SK-N-SH treated with all-trans-retinoic acid at 6 μM for 48 hours (cell line): ENCODE measurements around the gene WDR54.
A peak's percentile ranks its signal among the peaks of the same experiment; 100 is the strongest.

ENCODE experiments used
- ATAC-seq: fragments of 200-7000 bp; cut with Tn5 transposase; 3 replicates; pipeline ENCODE4 v1.9.1; 2020; ENCODE audit warnings: mild to moderate bottlenecking, moderate library complexity
- BACH2 ChIP-seq: fragments of 250-450 bp; sonication (Bioruptor Pico); IDR thresholded peaks from 2 replicates; pipeline ENCODE4 v1.9.0; 2021; ENCODE audit warnings: mild to moderate bottlenecking, borderline replicate concordance
- CSDC2 ChIP-seq: fragments of 250-450 bp; sonication (Bioruptor Pico); IDR thresholded peaks from 2 replicates; pipeline ENCODE4 v1.5.0; 2020; ENCODE audit warnings: mild to moderate bottlenecking, moderate library complexity
- ESRRG ChIP-seq: fragments of 250-450 bp; sonication (Bioruptor Pico); IDR thresholded peaks from 2 replicates; pipeline ENCODE4 v1.6.1; 2021; ENCODE audit warnings: mild to moderate bottlenecking
- GLIS3 ChIP-seq: fragments of 250-450 bp; sonication (Bioruptor Pico); IDR thresholded peaks from 2 replicates; pipeline ENCODE4 v1.5.0; 2020; ENCODE audit warnings: mild to moderate bottlenecking, moderate library complexity
- ISL1 ChIP-seq: fragments of 250-450 bp; sonication (Bioruptor Pico); IDR thresholded peaks from 2 replicates; pipeline ENCODE4 v2.1.2; 2022; ENCODE audit warnings: mild to moderate bottlenecking, moderate library complexity
- OSR1 ChIP-seq: fragments of 250-450 bp; sonication (Bioruptor Pico); IDR thresholded peaks from 2 replicates; pipeline ENCODE4 v1.8.0; 2022; ENCODE audit warnings: moderate library complexity, mild to moderate bottlenecking, inconsistent platforms
- PPARA ChIP-seq: fragments of 250-450 bp; sonication (Bioruptor Pico); IDR thresholded peaks from 2 replicates; pipeline ENCODE4 v1.5.0; 2020; ENCODE audit warnings: mild to moderate bottlenecking, borderline replicate concordance
- RARB ChIP-seq: fragments of 250-450 bp; sonication (Bioruptor Pico); IDR thresholded peaks from 2 replicates; pipeline ENCODE4 v1.8.0; 2021; ENCODE audit warnings: mild to moderate bottlenecking, moderate library complexity
- ZFP3 ChIP-seq: fragments of 250-450 bp; sonication (Bioruptor Pico); IDR thresholded peaks from 2 replicates; pipeline ENCODE4 v1.5.0; 2020; ENCODE audit warnings: mild to moderate bottlenecking, moderate library complexity
- ZFP30 ChIP-seq: fragments of 450-650 bp; formaldehyde crosslinking; IDR thresholded peaks from 2 replicates; pipeline ENCODE4 v1.5.0; 2022; ENCODE audit warnings: mild to moderate bottlenecking, moderate library complexity
- ZNF565 ChIP-seq: fragments of 450-650 bp; formaldehyde crosslinking; conservative IDR thresholded peaks from 2 replicates; pipeline ENCODE4 v1.5.0; 2020; ENCODE audit warnings: low read depth, mild to moderate bottlenecking, moderate library complexity
- ZNF70 ChIP-seq: fragments of 450-650 bp; formaldehyde crosslinking; IDR thresholded peaks from 2 replicates; pipeline ENCODE4 v1.5.0; 2020; ENCODE audit warnings: mild to moderate bottlenecking, moderate library complexity
- TF ChIP-seq, protein P1 (sequence below): fragments of 250-450 bp; sonication (Bioruptor Pico); IDR thresholded peaks from 2 replicates; pipeline ENCODE4 v1.5.1; 2021; ENCODE audit warnings: mild to moderate bottlenecking, moderate library complexity
- TF ChIP-seq, protein P2 (sequence below): fragments of 250-450 bp; sonication (Bioruptor Pico); IDR thresholded peaks from 2 replicates; pipeline ENCODE4 v1.5.0; 2020; ENCODE audit warnings: mild to moderate bottlenecking, moderate library complexity
- TF ChIP-seq, protein P3 (sequence below): fragments of 250-450 bp; sonication (Bioruptor Pico); IDR thresholded peaks from 2 replicates; pipeline ENCODE4 v1.8.0; 2021; ENCODE audit warnings: low read depth, mild to moderate bottlenecking, moderate library complexity, borderline replicate concordance
- TF ChIP-seq, protein P4 (sequence below): fragments of 250-450 bp; sonication (Bioruptor Pico); IDR thresholded peaks from 2 replicates; pipeline ENCODE4 v1.8.0; 2020; ENCODE audit warnings: mild to moderate bottlenecking, moderate library complexity, borderline replicate concordance
- TF ChIP-seq, protein P5 (sequence below): fragments of 250-450 bp; sonication (Bioruptor Pico); IDR thresholded peaks from 2 replicates; pipeline ENCODE4 v1.5.1; 2020; ENCODE audit warnings: low read depth, mild to moderate bottlenecking, moderate library complexity

WDR54 gene

DNA sequence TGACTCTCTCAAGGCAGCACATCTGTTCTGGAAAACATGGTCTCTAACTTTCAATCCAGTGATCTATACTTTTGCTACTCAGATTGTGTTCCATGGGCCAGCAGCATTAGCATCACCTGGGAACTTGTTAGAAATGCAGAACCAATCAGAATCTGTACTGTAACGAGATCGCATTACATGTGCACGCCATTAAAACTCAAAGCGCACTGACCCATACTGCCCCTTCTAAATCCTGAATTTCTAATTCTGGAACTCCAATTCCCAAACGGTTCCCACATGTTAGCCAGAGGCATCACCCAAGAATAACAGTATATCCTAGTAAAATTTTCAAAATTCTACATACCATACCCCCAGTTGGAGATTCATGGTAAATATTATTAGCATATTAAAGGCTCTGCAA lies 30.9 kb upstream of the WDR54 start:
- TF ChIP-seq ZFP30 (no peak), ESRRG (CRISPR knock-in tag) (no peak), OSR1 (no peak), BACH2 (CRISPR knock-in tag) (no peak)

DNA sequence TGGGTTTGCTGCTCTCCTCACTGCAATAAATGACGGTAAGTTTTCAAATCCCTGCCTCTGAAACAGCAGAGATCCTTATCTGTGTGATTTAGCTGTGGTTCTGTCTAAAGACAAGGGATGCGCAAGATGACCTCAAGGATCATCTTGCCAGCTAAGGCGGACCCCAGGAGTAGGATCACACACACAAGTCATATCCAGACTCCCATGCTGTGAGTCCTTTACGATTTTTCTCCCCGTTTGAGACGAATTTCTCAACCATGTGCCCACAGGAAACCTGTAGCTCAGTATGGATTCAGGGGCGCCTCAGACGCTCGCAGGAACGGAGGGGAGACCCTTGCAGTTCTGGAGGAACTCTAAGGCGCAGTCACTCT lies 30.3 kb upstream of the WDR54 start:
- TF ChIP-seq BACH2 (CRISPR knock-in tag) (no peak), GLIS3 (CRISPR knock-in tag) (no peak), ZFP3 (no peak), PPARA (CRISPR knock-in tag) (no peak), ZFP30 (no peak), RARB (CRISPR knock-in tag) (no peak), ISL1 (no peak)
- TF ChIP-seq, protein P1, sequence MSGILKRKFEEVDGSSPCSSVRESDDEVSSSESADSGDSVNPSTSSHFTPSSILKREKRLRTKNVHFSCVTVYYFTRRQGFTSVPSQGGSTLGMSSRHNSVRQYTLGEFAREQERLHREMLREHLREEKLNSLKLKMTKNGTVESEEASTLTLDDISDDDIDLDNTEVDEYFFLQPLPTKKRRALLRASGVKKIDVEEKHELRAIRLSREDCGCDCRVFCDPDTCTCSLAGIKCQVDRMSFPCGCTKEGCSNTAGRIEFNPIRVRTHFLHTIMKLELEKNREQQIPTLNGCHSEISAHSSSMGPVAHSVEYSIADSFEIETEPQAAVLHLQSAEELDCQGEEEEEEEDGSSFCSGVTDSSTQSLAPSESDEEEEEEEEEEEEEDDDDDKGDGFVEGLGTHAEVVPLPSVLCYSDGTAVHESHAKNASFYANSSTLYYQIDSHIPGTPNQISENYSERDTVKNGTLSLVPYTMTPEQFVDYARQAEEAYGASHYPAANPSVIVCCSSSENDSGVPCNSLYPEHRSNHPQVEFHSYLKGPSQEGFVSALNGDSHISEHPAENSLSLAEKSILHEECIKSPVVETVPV (CRISPR knock-in tag), result no peak
- TF ChIP-seq, protein P2, sequence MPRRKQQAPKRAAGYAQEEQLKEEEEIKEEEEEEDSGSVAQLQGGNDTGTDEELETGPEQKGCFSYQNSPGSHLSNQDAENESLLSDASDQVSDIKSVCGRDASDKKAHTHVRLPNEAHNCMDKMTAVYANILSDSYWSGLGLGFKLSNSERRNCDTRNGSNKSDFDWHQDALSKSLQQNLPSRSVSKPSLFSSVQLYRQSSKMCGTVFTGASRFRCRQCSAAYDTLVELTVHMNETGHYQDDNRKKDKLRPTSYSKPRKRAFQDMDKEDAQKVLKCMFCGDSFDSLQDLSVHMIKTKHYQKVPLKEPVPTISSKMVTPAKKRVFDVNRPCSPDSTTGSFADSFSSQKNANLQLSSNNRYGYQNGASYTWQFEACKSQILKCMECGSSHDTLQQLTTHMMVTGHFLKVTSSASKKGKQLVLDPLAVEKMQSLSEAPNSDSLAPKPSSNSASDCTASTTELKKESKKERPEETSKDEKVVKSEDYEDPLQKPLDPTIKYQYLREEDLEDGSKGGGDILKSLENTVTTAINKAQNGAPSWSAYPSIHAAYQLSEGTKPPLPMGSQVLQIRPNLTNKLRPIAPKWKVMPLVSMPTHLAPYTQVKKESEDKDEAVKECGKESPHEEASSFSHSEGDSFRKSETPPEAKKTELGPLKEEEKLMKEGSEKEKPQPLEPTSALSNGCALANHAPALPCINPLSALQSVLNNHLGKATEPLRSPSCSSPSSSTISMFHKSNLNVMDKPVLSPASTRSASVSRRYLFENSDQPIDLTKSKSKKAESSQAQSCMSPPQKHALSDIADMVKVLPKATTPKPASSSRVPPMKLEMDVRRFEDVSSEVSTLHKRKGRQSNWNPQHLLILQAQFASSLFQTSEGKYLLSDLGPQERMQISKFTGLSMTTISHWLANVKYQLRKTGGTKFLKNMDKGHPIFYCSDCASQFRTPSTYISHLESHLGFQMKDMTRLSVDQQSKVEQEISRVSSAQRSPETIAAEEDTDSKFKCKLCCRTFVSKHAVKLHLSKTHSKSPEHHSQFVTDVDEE (CRISPR knock-in tag), result no peak
- TF ChIP-seq, protein P3, sequence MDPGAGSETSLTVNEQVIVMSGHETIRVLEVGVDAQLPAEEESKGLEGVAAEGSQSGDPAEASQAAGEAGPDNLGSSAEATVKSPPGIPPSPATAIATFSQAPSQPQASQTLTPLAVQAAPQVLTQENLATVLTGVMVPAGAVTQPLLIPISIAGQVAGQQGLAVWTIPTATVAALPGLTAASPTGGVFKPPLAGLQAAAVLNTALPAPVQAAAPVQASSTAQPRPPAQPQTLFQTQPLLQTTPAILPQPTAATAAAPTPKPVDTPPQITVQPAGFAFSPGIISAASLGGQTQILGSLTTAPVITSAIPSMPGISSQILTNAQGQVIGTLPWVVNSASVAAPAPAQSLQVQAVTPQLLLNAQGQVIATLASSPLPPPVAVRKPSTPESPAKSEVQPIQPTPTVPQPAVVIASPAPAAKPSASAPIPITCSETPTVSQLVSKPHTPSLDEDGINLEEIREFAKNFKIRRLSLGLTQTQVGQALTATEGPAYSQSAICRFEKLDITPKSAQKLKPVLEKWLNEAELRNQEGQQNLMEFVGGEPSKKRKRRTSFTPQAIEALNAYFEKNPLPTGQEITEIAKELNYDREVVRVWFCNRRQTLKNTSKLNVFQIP (CRISPR knock-in tag), result no peak
- TF ChIP-seq, protein P4, sequence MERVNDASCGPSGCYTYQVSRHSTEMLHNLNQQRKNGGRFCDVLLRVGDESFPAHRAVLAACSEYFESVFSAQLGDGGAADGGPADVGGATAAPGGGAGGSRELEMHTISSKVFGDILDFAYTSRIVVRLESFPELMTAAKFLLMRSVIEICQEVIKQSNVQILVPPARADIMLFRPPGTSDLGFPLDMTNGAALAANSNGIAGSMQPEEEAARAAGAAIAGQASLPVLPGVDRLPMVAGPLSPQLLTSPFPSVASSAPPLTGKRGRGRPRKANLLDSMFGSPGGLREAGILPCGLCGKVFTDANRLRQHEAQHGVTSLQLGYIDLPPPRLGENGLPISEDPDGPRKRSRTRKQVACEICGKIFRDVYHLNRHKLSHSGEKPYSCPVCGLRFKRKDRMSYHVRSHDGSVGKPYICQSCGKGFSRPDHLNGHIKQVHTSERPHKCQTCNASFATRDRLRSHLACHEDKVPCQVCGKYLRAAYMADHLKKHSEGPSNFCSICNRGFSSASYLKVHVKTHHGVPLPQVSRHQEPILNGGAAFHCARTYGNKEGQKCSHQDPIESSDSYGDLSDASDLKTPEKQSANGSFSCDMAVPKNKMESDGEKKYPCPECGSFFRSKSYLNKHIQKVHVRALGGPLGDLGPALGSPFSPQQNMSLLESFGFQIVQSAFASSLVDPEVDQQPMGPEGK, result no peak
- peak; percentile 71 for ATAC-seq

More for the DNA sequence above, 30.9 kb upstream of the WDR54 start:
- ATAC-seq, result no peak

DNA sequence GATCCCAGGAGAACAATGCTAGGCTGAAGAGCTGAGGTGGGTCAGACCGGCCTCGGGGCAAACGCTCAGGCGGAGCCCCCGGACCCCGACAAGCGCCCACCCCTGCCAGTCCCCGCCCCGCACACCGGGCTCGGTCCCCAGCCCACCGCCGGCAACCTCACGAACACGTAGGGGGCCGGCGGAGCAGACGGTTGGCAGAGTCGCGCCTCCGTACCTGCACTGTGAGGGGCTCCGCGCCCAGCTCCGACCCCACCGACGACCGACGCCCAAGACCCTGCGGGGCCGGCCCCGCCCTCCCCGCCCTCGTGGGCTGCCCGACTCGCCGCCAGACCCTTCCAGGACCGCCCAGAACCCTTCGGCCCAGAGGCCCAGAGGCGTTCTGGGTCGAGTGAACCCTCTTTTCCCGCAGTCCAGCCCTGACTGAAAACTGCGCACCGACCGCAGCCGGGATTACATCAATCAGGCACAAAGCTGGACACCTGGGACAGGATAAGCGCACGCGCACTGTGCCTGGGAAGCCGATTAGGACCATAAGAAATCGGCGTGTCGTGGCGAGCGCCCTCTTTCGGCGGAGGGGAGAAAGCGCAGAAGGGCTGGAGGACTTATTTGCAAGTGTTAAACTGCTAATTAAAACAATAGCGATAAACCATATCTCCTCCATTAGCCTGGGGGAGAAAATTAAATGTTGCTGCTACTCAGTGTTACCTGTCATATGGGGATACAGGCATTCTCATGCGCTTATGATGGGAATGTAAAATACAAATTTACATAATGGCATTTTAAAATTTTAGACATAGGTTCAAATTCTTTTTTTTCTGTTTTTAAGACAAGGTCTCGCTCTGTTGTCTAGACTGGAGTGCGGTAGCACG lies 29.7 kb upstream of the WDR54 start:
- TF ChIP-seq ZNF565 (CRISPR knock-in tag), result no peak
- peak; percentile 90 for ATAC-seq

DNA sequence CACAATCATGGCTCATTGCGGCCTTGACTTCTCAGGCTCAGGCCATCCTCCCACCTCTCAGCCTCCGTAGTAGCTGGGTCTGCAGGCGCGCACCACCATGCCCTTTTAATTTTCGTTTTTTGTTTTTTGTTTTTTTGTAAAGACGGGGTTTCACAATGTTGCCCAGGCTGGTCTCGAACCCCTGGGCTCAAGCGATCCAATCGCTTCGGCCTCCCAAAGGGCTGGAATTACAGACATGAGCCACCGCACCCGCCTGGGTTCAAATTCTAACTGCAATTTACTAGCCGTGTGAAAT lies 29.1 kb upstream of the WDR54 start:
- TF ChIP-seq, protein P3 (CRISPR knock-in tag), result no peak
- TF ChIP-seq CSDC2 (CRISPR knock-in tag) (no peak), GLIS3 (CRISPR knock-in tag) (no peak), ZNF70 (CRISPR knock-in tag) (no peak), ZFP3 (no peak)
- no peak for ATAC-seq

DNA sequence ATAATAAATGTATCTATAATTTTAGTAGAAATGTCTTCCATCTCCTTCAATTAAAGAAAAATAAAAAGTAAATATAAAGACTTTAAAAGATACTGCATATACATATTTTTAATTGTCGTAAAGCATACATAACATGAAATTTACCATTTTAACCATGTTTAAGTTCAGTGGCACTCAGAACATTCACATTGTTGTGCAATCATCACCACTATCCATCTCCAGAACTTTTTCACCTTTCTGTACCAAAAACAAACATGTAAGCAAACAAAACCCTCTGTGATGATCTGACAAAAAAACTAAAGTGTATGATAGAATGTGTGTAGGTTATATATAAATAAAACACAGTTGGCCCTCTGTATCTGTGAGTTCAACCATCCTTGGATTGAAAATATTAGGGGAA lies 28.0 kb upstream of the WDR54 start:
- no peak for ATAC-seq
- TF ChIP-seq ZNF565 (CRISPR knock-in tag), result no peak
- TF ChIP-seq ISL1, result no peak
- TF ChIP-seq ZNF70 (CRISPR knock-in tag), result no peak
- no peak for TF ChIP-seq PPARA (CRISPR knock-in tag)
- TF ChIP-seq, protein P5, sequence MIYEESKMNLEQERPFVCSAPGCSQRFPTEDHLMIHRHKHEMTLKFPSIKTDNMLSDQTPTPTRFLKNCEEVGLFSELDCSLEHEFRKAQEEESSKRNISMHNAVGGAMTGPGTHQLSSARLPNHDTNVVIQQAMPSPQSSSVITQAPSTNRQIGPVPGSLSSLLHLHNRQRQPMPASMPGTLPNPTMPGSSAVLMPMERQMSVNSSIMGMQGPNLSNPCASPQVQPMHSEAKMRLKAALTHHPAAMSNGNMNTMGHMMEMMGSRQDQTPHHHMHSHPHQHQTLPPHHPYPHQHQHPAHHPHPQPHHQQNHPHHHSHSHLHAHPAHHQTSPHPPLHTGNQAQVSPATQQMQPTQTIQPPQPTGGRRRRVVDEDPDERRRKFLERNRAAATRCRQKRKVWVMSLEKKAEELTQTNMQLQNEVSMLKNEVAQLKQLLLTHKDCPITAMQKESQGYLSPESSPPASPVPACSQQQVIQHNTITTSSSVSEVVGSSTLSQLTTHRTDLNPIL (CRISPR knock-in tag), result no peak
- TF ChIP-seq ESRRG (CRISPR knock-in tag), result no peak
- no peak for TF ChIP-seq CSDC2 (CRISPR knock-in tag)
